Gastroesophageal sphincter (tissue), 3 donors: ENCODE measurements around the gene ZBTB43.

Experiments used
- CTCF ChIP-seq, 4 experiments: fragments of 200-600 bp in 2 of 4; fragments of 450-650 bp in 2 of 4; sonication (generic) in 1 of 4; IDR thresholded peaks; one replicate each; pipeline ENCODE4 v1.5.1; 2017 to 2019; ENCODE audit warnings: antibody characterized with exemption in 4 of 4, mild to moderate bottlenecking in 2 of 4, moderate library complexity in 2 of 4
- EP300 ChIP-seq: sonication (generic); formaldehyde crosslinking; IDR thresholded peaks from one replicate; pipeline ENCODE4 v1.6.1; 2017; ENCODE audit warnings: antibody characterized with exemption, mild to moderate bottlenecking
- POLR2A ChIP-seq, 2 donors: fragments of 450-650 bp; IDR thresholded peaks; one replicate each; pipeline ENCODE4 v1.6.1; 2017; ENCODE audit warnings: antibody characterized with exemption in 2 of 2, mild to moderate bottlenecking in 2 of 2, moderate library complexity in 1 of 2
- POLR2AphosphoS5 ChIP-seq: sonication (generic); formaldehyde crosslinking; IDR thresholded peaks from one replicate; pipeline ENCODE4 v1.6.1; 2017; ENCODE audit warnings: antibody characterized with exemption

DNA sequence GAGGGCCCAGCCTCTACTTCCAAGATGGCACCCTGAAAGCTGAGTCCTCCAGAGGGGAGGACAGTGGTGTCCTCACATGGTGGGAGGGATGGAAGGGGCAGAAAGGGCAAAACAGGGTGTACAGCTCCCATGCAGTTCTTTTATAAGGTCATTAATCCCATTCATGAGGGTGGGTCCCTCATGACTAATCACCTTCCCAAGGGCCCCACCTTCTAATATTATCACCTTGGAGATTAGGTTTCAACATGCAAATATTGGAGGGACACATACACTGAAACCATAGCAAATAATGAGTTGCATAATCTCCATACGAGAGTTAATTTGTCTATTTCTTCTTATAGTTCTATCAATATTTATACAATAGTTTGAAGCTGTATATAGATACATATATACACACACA lies 5.8 kb upstream of the ZBTB43 start:
- no peak for TF ChIP-seq CTCF (IDR thresholded peaks at IDR 0.05)
- no peak for TF ChIP-seq POLR2A (IDR thresholded peaks at IDR 0.05)
- TF ChIP-seq POLR2AphosphoS5, result no peak
- no peak for TF ChIP-seq EP300
